K562 (cell line): Measurements from ENCODE around the gene BBC3. TPM values are rescaled to one million over a fixed set of nuclear protein-coding genes. Genes with fewer than 3 reads are reported as not detected.

ENCODE experiments used
- BHLHE40 ChIP-seq: IDR thresholded peaks from 2 replicates; pipeline ENCODE4 v1.6.1; 2011; ENCODE audit warnings: low read length, improper control_type of control experiment
- BRD9 ChIP-seq: fragments of 450-650 bp; IDR thresholded peaks from 2 replicates; pipeline ENCODE4 v1.6.1; 2018; ENCODE audit warnings: low read depth; ENCODE audit not compliant: partially characterized antibody
- CBFB ChIP-seq: sonication (generic); formaldehyde crosslinking; IDR thresholded peaks from 2 replicates; pipeline ENCODE4 v1.4.0; 2020; ENCODE audit warnings: mild to moderate bottlenecking, missing genetic modification reagents
- CBX1 ChIP-seq: sonication (generic); IDR thresholded peaks from 2 replicates; pipeline ENCODE4 v1.6.1; 2016; ENCODE audit warnings: antibody characterized with exemption, low read depth, mild to moderate bottlenecking
- CCNT2 ChIP-seq: IDR thresholded peaks from 2 replicates; pipeline ENCODE4 v1.6.1; 2011; ENCODE audit warnings: borderline replicate concordance, low read depth, mild to moderate bottlenecking, moderate library complexity, mixed read lengths, low read length; ENCODE audit not compliant: insufficient read length; ENCODE audit errors: extremely low read depth
- CREB3L1 ChIP-seq: fragments of 450-650 bp; IDR thresholded peaks from 2 replicates; pipeline ENCODE4 v1.6.1; 2014; ENCODE audit warnings: low read depth, mild to moderate bottlenecking, moderate library complexity, borderline replicate concordance
- CTCFL ChIP-seq: IDR thresholded peaks from 2 replicates; pipeline ENCODE4 v1.6.1; 2011; ENCODE audit warnings: borderline replicate concordance, low read depth, mild to moderate bottlenecking, moderate library complexity, low read length; ENCODE audit not compliant: insufficient read depth, poor library complexity, severe bottlenecking
- DPF2 ChIP-seq: fragments of 450-650 bp; IDR thresholded peaks from 2 replicates; pipeline ENCODE4 v1.6.1; 2016
- ELF1 ChIP-seq: fragments of 200-800 bp; sonication (Bioruptor generic); IDR thresholded peaks from 2 replicates; pipeline ENCODE4 v1.6.1; 2016; ENCODE audit warnings: missing genetic modification characterization, missing compliant biosample characterization
- ERF ChIP-seq: fragments of 450-650 bp; formaldehyde crosslinking; IDR thresholded peaks from 2 replicates; pipeline ENCODE4 v1.4.0; 2020; ENCODE audit warnings: mild to moderate bottlenecking, mixed read lengths
- FOXP4 ChIP-seq: sonication (generic); formaldehyde crosslinking; IDR thresholded peaks from 2 replicates; pipeline ENCODE4 v1.8.0; 2022; ENCODE audit warnings: mild to moderate bottlenecking, missing genetic modification reagents, borderline replicate concordance
- KLF13 ChIP-seq: fragments of 450-650 bp; IDR thresholded peaks from 2 replicates; pipeline ENCODE4 v1.6.1; 2016; ENCODE audit warnings: missing genetic modification characterization, low read depth, mild to moderate bottlenecking, missing compliant biosample characterization, moderate library complexity, borderline replicate concordance
- NFRKB ChIP-seq: fragments of 450-650 bp; IDR thresholded peaks from 2 replicates; pipeline ENCODE4 v1.6.1; 2016; ENCODE audit warnings: low read depth
- NKRF ChIP-seq: fragments of 450-650 bp; IDR thresholded peaks from 2 replicates; pipeline ENCODE4 v1.6.1; 2016; ENCODE audit warnings: borderline replicate concordance
- SNIP1 ChIP-seq: fragments of 450-650 bp; IDR thresholded peaks from 2 replicates; pipeline ENCODE4 v1.7.1; 2017; ENCODE audit warnings: low read depth, mild to moderate bottlenecking
- TAF1 ChIP-seq: IDR thresholded peaks from 2 replicates; pipeline ENCODE4 v1.6.1; 2011; ENCODE audit warnings: mild to moderate bottlenecking, low read length, moderate library complexity; ENCODE audit not compliant: insufficient read depth, control insufficient read depth, severe bottlenecking; ENCODE audit errors: extremely low read depth
- ZEB2 ChIP-seq: fragments of 450-650 bp; IDR thresholded peaks from 2 replicates; pipeline ENCODE4 v1.6.1; 2016
- ZNF584 ChIP-seq: fragments of 200-800 bp; sonication (Bioruptor generic); IDR thresholded peaks from 2 replicates; pipeline ENCODE4 v1.6.1; 2016; ENCODE audit warnings: low read depth, mild to moderate bottlenecking, missing genetic modification characterization, missing compliant biosample characterization
- ZNF766 ChIP-seq: fragments of 200-800 bp; sonication (Bioruptor generic); conservative IDR thresholded peaks from 2 replicates; pipeline ENCODE4 v1.6.1; 2016; ENCODE audit warnings: missing genetic modification characterization, missing compliant biosample characterization
- polyA plus RNA-seq, 8 experiments: library from polyadenylated mRNA; depleted of rRNA in 4 of 8; stranded (reverse) in 5 of 8; unstranded in 3 of 8; fragments of >200 nt; fragmentation: Nextera tagmentation in 2 of 8; fragmentation: Illumina TruSeq in 1 of 8; extraction: Ambion mirVana in 2 of 8; extraction: Trizol in 1 of 8; gene quantifications; 2 replicates each; pipeline versions ENCODE4 v1.2.1 to v1.2.3, GENCODE V29; 2011 to 2014; ENCODE audit warnings: inconsistent platforms in 1 of 8, missing spikeins in 1 of 8
- total RNA-seq, 7 experiments: library from RNA; depleted of rRNA in 6 of 7; stranded (reverse); fragments of >200 nt in 6 of 7; fragmentation: Illumina TruSeq in 2 of 7; extraction: Trizol in 2 of 7; gene quantifications; 2 replicates each; pipeline versions ENCODE4 v1.2.1 to v1.2.3, GENCODE V29; 2011 to 2021; ENCODE audit warnings: low replicate concordance in 1 of 7

Gene BBC3
- total and polyA plus RNA-seq, 9 of the 15 experiments (the other 6 are each of a cell fraction or from before 2014, with no cell fraction given) = 0.15 to 30.7 (median 4.8) TPM

GRCh38 chr19:47231215-47232054, 436 bp upstream of the BBC3 start (continued):
- TF ChIP-seq CREB3L1 (no peak), SNIP1 (no peak), FOXP4 (CRISPR knock-in tag) (0 out of 2 replicates have a peak, but pooled peaks have one; percentile 20), BRD9 (peak; percentile 61), ZNF766 (CRISPR knock-in tag) (no peak), CCNT2 (peak; percentile 58), BHLHE40 (peak; percentile 96), CBFB (CRISPR knock-in tag) (peak; percentile 60; the same call in 1 of the 2 replicates), ELF1 (tag) (no peak), TAF1 (no peak), NFRKB (peak; percentile 70; the same call in 1 of the 2 replicates), ZEB2 (peak; percentile 84), ZNF584 (CRISPR knock-in tag) (no peak), ERF (0 out of 2 replicates have a peak, but pooled peaks have one; percentile 22), DPF2 (peak; percentile 65; the same call in 1 of the 2 replicates), KLF13 (tag) (peak; percentile 45; the same call in 1 of the 2 replicates), CTCFL (no peak), CBX1 (no peak), NKRF (peak; percentile 67; the same call in 1 of the 2 replicates)
